Mesodermal cell (in vitro differentiated cells): ENCODE measurements around the gene WDR43.

Experiments
- H3K27ac ChIP-seq: 2 replicates; pipeline ENCODE4 v1.7.0; 2013; ENCODE audit warnings: mild to moderate bottlenecking, low read depth, low read length, moderate library complexity; ENCODE audit not compliant: severe bottlenecking
- H3K36me3 ChIP-seq: 2 replicates; pipeline ENCODE4 v1.7.1; 2013; ENCODE audit warnings: mild to moderate bottlenecking, low read length, moderate library complexity; ENCODE audit not compliant: control insufficient read depth, insufficient read depth
- H3K4me1 ChIP-seq: one replicate; pipeline ENCODE4 v1.7.1; 2013; ENCODE audit warnings: mild to moderate bottlenecking, low read length; ENCODE audit not compliant: insufficient read depth, control insufficient read depth, poor library complexity, severe bottlenecking
- H3K4me3 ChIP-seq: 2 replicates; pipeline ENCODE4 v1.7.0; 2013; ENCODE audit warnings: low read length, control low read depth, mild to moderate bottlenecking; ENCODE audit not compliant: insufficient read depth, poor library complexity, severe bottlenecking; ENCODE audit errors: extremely low read depth
- H3K9me3 ChIP-seq: 2 replicates; pipeline ENCODE4 v1.7.1; 2013; ENCODE audit warnings: mild to moderate bottlenecking, low read length, moderate library complexity; ENCODE audit not compliant: control insufficient read depth
- WGBS, 2 experiments: methylation state at CpG; one replicate each; pipeline ENCODE4 v1.1.5; 2013; ENCODE audit warnings: missing lambda C conversion rate in 2 of 2; ENCODE audit not compliant: insufficient coverage in 2 of 2; 5-methylcytosine and 5-hydroxymethylcytosine counted together

The WDR43 gene

DNA sequence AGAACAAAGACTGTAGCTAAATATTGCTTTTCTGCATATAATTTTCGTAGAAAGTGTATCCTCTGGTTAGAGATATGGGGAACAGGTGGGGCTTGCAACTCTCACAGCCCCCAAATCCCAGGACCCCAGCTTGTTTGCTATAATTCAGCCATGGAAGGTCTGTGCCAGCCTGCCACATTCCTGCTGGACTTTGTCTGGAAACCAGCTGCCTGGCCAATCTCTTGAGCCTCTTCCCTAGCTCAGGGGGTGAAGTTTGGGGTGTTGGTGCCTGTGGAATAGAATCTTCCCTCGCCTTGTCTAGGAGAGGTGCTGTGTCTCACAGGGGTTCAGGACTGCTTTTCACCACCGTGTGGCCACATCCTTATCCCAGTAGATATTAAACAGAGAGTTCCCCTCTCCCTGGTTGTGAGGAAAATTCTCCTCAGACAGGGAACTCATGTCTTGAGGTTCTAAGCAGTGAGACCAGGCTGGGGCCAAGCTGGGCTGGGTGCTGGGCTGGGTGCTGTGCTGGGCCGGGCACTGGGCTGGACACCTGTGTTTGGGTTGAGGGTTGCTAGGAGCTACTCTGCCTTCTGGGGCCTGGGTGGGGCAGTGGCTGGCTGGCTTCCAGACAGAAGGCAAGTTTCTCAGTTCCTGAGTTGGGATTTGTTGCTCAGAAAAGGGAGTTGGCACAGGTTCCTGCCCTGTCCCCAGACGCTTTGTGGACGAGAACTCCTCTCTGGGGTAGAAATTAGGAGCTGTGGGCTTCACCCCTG is 98.9 kb downstream of the WDR43 start:
- H3K36me3 ChIP-seq, result no peaks in the 10 kb centered on the region
- no peaks in the 10 kb centered on the region for H3K9me3 ChIP-seq
- H3K4me1 ChIP-seq, result no peaks in the 10 kb centered on the region
- no peak overlapping the region for H3K27ac ChIP-seq
- H3K4me3 ChIP-seq, result no peak overlapping the region
- 79 to 100% methylated on average over 1 to 3 of the region's 6 CpGs for WGBS, 2 experiments

DNA sequence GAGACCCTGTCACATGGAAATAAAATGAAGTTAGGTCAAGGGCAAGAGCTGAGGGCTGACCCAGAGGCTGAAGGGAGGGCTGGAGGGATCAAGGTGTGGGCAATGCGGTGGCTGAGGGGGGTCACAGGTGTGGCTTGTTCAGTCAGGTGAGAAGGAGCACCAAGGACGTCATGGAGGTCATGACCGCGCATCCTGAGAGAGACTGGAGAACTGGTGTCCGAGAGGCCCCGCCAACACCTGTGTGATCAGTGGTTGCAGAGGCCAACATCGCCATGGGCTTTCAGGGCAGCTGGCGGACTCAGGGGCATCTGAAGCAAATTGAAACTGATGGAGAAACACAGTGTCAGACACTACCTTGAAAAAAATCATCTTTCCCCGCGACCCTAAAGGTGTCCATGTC is 99.6 kb downstream of the WDR43 start:
- WGBS, 2 experiments, result 92% methylated on average over 8 to 10 of the region's 10 CpGs
- Histone ChIP-seq H3K9me3 (no peaks in the 10 kb centered on the region), H3K4me3 (no peak overlapping the region), H3K4me1 (no peaks in the 10 kb centered on the region), H3K27ac (no peak overlapping the region), H3K36me3 (no peaks in the 10 kb centered on the region)

DNA sequence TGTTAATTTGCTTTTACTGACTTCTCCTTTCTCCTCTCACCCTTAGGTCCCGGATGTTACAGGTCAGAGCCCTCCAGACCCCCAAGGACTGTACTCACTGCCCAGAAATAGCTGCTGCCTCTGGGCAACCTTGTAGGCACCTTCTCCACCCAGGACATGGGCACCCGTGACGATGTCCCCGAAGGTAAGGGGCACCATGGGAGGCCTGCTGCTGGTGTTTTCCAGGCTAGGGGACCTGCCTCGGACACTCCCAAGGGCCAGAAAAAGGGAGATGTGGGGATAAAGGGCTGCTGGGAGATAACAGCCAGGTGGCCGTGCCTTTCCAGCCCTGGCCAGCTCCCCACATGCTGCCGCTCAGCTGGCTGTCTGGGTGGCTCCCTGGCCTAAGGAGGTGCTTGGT is 100.2 kb downstream of the WDR43 start:
- Histone ChIP-seq H3K9me3 (no peaks in the 10 kb centered on the region), H3K27ac (no peak overlapping the region), H3K4me3 (no peak overlapping the region), H3K36me3 (no peaks in the 10 kb centered on the region), H3K4me1 (no peaks in the 10 kb centered on the region)
- 82 to 90% methylated on average over 6 to 7 of the region's 7 CpGs for WGBS, 2 experiments

DNA sequence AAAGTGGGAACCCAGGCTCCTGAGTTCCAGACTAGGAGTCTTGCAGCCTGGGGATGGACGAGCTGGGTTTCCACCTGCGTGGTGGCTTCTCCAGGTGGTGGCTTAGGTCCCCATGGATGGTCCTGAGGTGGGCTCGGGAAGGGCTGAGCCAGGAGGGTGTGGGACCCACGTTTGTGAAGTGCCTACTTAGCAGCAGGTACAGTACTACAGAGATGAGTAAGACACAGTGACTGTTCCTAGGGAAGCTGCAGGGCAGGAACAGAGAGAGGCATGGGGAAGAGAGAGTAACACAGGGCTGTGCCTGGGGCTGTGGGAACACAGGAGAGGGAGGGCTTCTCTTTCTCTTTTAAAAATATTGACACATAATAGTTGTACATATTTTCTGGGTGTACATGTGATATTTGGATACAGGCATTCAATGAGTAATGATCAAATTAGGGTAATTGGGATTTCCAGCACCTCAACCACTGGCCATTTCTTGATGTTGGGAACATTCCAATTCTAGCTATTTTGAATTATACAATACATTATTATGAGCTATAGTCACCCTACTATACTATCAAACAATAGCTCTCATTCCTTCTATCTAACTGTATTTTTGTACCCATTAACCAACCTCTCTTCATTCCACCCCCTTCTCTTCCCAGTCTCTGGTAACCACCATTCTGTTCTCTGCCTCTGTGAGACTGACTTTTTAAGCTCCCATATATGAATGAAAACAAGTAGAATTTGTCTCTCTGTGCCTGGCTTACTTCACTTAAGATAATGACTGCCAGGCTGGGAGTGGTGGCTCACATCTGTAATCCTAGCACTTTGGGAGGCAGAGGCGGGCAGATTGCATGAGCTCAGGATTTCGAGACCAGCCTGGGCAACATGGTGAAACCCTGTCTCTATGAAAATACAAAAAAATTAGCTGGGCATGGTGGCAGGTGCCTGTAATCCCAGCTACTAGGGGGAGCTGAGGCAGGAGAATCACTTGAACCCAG is 101.6 kb downstream of the WDR43 start:
- no peaks in the 10 kb centered on the region for H3K9me3 ChIP-seq
- no peak overlapping the region for H3K27ac ChIP-seq
- no peak overlapping the region for H3K4me3 ChIP-seq
- H3K4me1 ChIP-seq, result no peaks in the 10 kb centered on the region
- H3K36me3 ChIP-seq, result no peaks in the 10 kb centered on the region
- WGBS, 2 experiments, result 79 to 90% methylated on average over 5 of the region's 6 CpGs

DNA sequence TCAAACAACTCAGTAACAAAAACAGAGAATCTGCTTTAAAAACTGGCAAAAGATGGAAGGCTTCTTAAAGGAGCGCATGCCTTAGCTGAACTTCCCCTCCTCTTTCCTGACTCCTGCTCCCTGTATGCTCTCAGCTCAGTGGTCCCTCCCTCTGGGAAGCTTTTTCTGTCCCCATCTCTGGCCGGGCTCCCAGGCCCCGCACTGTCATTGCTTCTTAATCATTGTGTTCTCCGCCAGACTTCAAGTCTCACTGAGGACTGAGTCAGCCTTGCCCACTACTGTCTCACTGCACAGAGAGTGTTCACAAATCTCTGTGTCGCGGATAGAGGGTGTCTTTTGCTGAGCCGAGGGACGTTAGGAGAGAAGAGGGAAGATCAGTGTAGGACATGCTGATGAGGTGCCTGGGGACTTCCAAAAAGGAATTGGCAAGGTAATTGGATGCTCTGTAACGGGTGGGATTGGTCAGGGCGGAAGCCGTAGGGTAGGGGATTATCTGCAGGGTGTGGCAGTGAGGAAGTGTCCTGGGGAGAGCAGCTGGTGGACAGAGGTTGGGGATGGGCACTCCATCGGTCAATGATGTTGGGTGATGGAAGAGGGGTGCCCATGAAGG is 102.9 kb downstream of the WDR43 start:
- Histone ChIP-seq H3K27ac (no peak overlapping the region), H3K9me3 (no peaks in the 10 kb centered on the region), H3K4me3 (no peak overlapping the region), H3K36me3 (no peaks in the 10 kb centered on the region), H3K4me1 (no peaks in the 10 kb centered on the region)
- 74 to 78% methylated on average over 12 of the region's 12 CpGs for WGBS, 2 experiments
